NCI-H1436 treated with DMSO at 0.1 percent for 48 hours (cell line): ENCODE results near the gene GPAT2.
A peak's percentile ranks its signal among the peaks of the same experiment; 100 is the strongest.
"Not testable (repeated sequence)": the region's sequence is repeated elsewhere in the genome, so short reads cannot be mapped to it uniquely, and the experiment has no call there.

ENCODE experiments used
- DNase-seq: peaks from one replicate; lab custom pipeline; 2025; lab: John Stamatoyannopoulos, UW

Gene GPAT2

GRCh38 chr2:96034792-96035191 lies at the start of gene GPAT2:
GPAT2 (minus strand) TSS chr2:96034916; CDS start chr2:96032359, 2,557 bp downstream.
- DNase-seq = not testable (repeated sequence)

GRCh38 chr2:96083989-96084857 lies 49.5 kb upstream of the GPAT2 start:
- no peak for DNase-seq

- no peak for DNase-seq
Measured at GRCh38 chr2:96083064-96083939, 48.6 kb upstream of the GPAT2 start.

GRCh38 chr2:96082211-96083063 lies 47.7 kb upstream of the GPAT2 start:
- no peak for DNase-seq

GRCh38 chr2:96081042-96081441 lies 46.3 kb upstream of the GPAT2 start:
- no peak for DNase-seq

GRCh38 chr2:96075199-96075771 lies 40.6 kb upstream of the GPAT2 start:
- DNase-seq = no peak

- no peak for DNase-seq
Measured at GRCh38 chr2:96074156-96074555, 39.4 kb upstream of the GPAT2 start.

GRCh38 chr2:96073170-96073775 lies 38.6 kb upstream of the GPAT2 start:
- DNase-seq = no peak

GRCh38 chr2:96072746-96073145 lies 38.0 kb upstream of the GPAT2 start:
- no peak for DNase-seq

GRCh38 chr2:96071977-96072491 lies 37.3 kb upstream of the GPAT2 start:
- DNase-seq = peak; percentile 14

- DNase-seq = not testable (repeated sequence)
Measured at GRCh38 chr2:96071087-96071976, 36.6 kb upstream of the GPAT2 start.

- not testable (repeated sequence) for DNase-seq
Measured at GRCh38 chr2:96070351-96070750, 35.6 kb upstream of the GPAT2 start.

- not testable (repeated sequence) for DNase-seq
Measured at GRCh38 chr2:96069878-96070277, 35.2 kb upstream of the GPAT2 start.

GRCh38 chr2:96067902-96068581 lies 33.3 kb upstream of the GPAT2 start:
- DNase-seq = not testable (repeated sequence)

- not testable (repeated sequence) for DNase-seq
Measured at GRCh38 chr2:96067098-96067660, 32.5 kb upstream of the GPAT2 start.

GRCh38 chr2:96066511-96066910 lies 31.8 kb upstream of the GPAT2 start:
- not testable (repeated sequence) for DNase-seq

GRCh38 chr2:96065954-96066353 lies 31.2 kb upstream of the GPAT2 start:
- not testable (repeated sequence) for DNase-seq

- no peak for DNase-seq
Measured at GRCh38 chr2:96065381-96065930, 30.7 kb upstream of the GPAT2 start.
